ENCODE results near the gene ZIC1.

- TF ChIP-seq, protein P1, sequence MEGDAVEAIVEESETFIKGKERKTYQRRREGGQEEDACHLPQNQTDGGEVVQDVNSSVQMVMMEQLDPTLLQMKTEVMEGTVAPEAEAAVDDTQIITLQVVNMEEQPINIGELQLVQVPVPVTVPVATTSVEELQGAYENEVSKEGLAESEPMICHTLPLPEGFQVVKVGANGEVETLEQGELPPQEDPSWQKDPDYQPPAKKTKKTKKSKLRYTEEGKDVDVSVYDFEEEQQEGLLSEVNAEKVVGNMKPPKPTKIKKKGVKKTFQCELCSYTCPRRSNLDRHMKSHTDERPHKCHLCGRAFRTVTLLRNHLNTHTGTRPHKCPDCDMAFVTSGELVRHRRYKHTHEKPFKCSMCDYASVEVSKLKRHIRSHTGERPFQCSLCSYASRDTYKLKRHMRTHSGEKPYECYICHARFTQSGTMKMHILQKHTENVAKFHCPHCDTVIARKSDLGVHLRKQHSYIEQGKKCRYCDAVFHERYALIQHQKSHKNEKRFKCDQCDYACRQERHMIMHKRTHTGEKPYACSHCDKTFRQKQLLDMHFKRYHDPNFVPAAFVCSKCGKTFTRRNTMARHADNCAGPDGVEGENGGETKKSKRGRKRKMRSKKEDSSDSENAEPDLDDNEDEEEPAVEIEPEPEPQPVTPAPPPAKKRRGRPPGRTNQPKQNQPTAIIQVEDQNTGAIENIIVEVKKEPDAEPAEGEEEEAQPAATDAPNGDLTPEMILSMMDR (IDR thresholded peaks at IDR 0.05 in 2 of 3, conservative IDR thresholded peaks at IDR 0.05 in 1 of 3; ENCODE audit: borderline replicate concordance in 1 of 3, insufficient read depth in 1 of 3, low read depth in 2 of 3, low read length in 2 of 3), result no peak
- TF ChIP-seq, protein P2, sequence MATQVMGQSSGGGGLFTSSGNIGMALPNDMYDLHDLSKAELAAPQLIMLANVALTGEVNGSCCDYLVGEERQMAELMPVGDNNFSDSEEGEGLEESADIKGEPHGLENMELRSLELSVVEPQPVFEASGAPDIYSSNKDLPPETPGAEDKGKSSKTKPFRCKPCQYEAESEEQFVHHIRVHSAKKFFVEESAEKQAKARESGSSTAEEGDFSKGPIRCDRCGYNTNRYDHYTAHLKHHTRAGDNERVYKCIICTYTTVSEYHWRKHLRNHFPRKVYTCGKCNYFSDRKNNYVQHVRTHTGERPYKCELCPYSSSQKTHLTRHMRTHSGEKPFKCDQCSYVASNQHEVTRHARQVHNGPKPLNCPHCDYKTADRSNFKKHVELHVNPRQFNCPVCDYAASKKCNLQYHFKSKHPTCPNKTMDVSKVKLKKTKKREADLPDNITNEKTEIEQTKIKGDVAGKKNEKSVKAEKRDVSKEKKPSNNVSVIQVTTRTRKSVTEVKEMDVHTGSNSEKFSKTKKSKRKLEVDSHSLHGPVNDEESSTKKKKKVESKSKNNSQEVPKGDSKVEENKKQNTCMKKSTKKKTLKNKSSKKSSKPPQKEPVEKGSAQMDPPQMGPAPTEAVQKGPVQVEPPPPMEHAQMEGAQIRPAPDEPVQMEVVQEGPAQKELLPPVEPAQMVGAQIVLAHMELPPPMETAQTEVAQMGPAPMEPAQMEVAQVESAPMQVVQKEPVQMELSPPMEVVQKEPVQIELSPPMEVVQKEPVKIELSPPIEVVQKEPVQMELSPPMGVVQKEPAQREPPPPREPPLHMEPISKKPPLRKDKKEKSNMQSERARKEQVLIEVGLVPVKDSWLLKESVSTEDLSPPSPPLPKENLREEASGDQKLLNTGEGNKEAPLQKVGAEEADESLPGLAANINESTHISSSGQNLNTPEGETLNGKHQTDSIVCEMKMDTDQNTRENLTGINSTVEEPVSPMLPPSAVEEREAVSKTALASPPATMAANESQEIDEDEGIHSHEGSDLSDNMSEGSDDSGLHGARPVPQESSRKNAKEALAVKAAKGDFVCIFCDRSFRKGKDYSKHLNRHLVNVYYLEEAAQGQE (IDR thresholded peaks at IDR 0.05; ENCODE audit: low read depth), result no peak
- TF ChIP-seq POLR2A (IDR thresholded peaks at IDR 0.05; ENCODE audit: borderline replicate concordance, extremely low read depth, insufficient read depth, insufficient read length), result no peak
- no peak for TF ChIP-seq POLR2AphosphoS5 (IDR thresholded peaks at IDR 0.05; ENCODE audit: low read depth, low read length)
- TF ChIP-seq CEBPB (IDR thresholded peaks at IDR 0.05; ENCODE audit: low read depth), result no peak
- TF ChIP-seq MAX (IDR thresholded peaks at IDR 0.05), result no peak
- no peak for TF ChIP-seq JUND (IDR thresholded peaks at IDR 0.05)
- TF ChIP-seq RAD21 (IDR thresholded peaks at IDR 0.05; ENCODE audit: low read depth), result no peak
Observed at GRCh38 chr3:147427746-147428145, 18.6 kb downstream of the ZIC1 start.

Measured in HCT116 (cell line).